GM12892 (cell line): ENCODE results near the gene BCAR1.

Experiments
- POLR2A ChIP-seq: IDR thresholded peaks from 2 replicates; pipeline ENCODE4 v1.6.1; 2011; ENCODE audit warnings: low read depth, low read length, control low read depth
- POLR2AphosphoS5 ChIP-seq: IDR thresholded peaks from 2 replicates; pipeline ENCODE4 v1.6.1; 2011; ENCODE audit warnings: low read depth, low read length, control low read depth
- TAF1 ChIP-seq: IDR thresholded peaks from 2 replicates; pipeline ENCODE4 v1.6.1; 2011; ENCODE audit warnings: low read depth, mild to moderate bottlenecking, control low read depth, low read length, borderline replicate concordance

GRCh38 chr16:75229172-75230031 is 22.0 kb downstream of the BCAR1 start:
- TF ChIP-seq POLR2A (no peak), POLR2AphosphoS5 (no peak), TAF1 (no peak)
